HEK293 (cell line): ENCODE data around the gene GP1BB.

Experiments used
- EGR2 ChIP-seq: fragments of 450-650 bp; formaldehyde crosslinking; IDR thresholded peaks from 2 replicates; pipeline ENCODE4 v1.5.1; 2016; ENCODE audit warnings: low read depth, missing biosample characterization, missing genetic modification characterization
- GLIS2 ChIP-seq: fragments of 450-650 bp; formaldehyde crosslinking; IDR thresholded peaks from 2 replicates; pipeline ENCODE4 v1.5.1; 2016; ENCODE audit warnings: missing biosample characterization, missing genetic modification characterization
- HOXA7 ChIP-seq: sonication (generic); formaldehyde crosslinking; IDR thresholded peaks from 2 replicates; pipeline ENCODE4 v1.8.1; 2022; ENCODE audit warnings: missing genetic modification reagents, borderline replicate concordance
- KLF16 ChIP-seq: fragments of 450-650 bp; formaldehyde crosslinking; IDR thresholded peaks from 2 replicates; pipeline ENCODE4 v1.5.1; 2017; ENCODE audit warnings: missing biosample characterization, missing genetic modification characterization
- KLF9 ChIP-seq: fragments of 450-650 bp; formaldehyde crosslinking; IDR thresholded peaks from 2 replicates; pipeline ENCODE4 v1.5.1; 2016; ENCODE audit warnings: missing biosample characterization, missing genetic modification characterization, low read depth
- REST ChIP-seq: fragments of 450-650 bp; formaldehyde crosslinking; IDR thresholded peaks from 2 replicates; pipeline ENCODE4 v1.5.1; 2016; ENCODE audit warnings: missing biosample characterization, missing genetic modification characterization
- SCRT2 ChIP-seq: fragments of 450-650 bp; formaldehyde crosslinking; IDR thresholded peaks from 2 replicates; pipeline ENCODE4 v1.5.1; 2016; ENCODE audit warnings: missing biosample characterization, missing genetic modification characterization
- TCF7L2 ChIP-seq: IDR thresholded peaks from 2 replicates; pipeline ENCODE4 v1.6.1; 2011; ENCODE audit warnings: low read depth, mild to moderate bottlenecking, inconsistent platforms, low read length, moderate library complexity, borderline replicate concordance
- TSHZ1 ChIP-seq: fragments of 450-650 bp; formaldehyde crosslinking; IDR thresholded peaks from 2 replicates; pipeline ENCODE4 v1.5.1; 2016; ENCODE audit warnings: missing biosample characterization, missing genetic modification characterization, borderline replicate concordance
- YY1 ChIP-seq: fragments of 450-650 bp; formaldehyde crosslinking; IDR thresholded peaks from 2 replicates; pipeline ENCODE4 v1.5.1; 2018; ENCODE audit warnings: missing biosample characterization, missing genetic modification characterization
- YY2 ChIP-seq: fragments of 450-650 bp; formaldehyde crosslinking; IDR thresholded peaks from 2 replicates; pipeline ENCODE4 v1.5.1; 2016; ENCODE audit warnings: missing biosample characterization, missing genetic modification characterization
- ZBTB1 ChIP-seq: fragments of 450-650 bp; formaldehyde crosslinking; IDR thresholded peaks from 2 replicates; pipeline ENCODE4 v1.5.1; 2016; ENCODE audit warnings: missing biosample characterization, missing genetic modification characterization
- ZBTB17 ChIP-seq: fragments of 450-650 bp; formaldehyde crosslinking; IDR thresholded peaks from 2 replicates; pipeline ENCODE4 v1.5.1; 2016; ENCODE audit warnings: missing biosample characterization, missing genetic modification characterization
- ZBTB20 ChIP-seq: fragments of 450-650 bp; formaldehyde crosslinking; IDR thresholded peaks from 2 replicates; pipeline ENCODE4 v1.5.1; 2016; ENCODE audit warnings: missing biosample characterization, missing genetic modification characterization
- ZBTB7A ChIP-seq: fragments of 450-650 bp; formaldehyde crosslinking; IDR thresholded peaks from 2 replicates; pipeline ENCODE4 v1.5.1; 2016; ENCODE audit warnings: low read depth, missing biosample characterization, missing genetic modification characterization
- ZBTB8A ChIP-seq: fragments of 450-650 bp; formaldehyde crosslinking; IDR thresholded peaks from 2 replicates; pipeline ENCODE4 v1.5.1; 2016; ENCODE audit warnings: missing biosample characterization, missing genetic modification characterization
- ZEB2 ChIP-seq: fragments of 450-650 bp; formaldehyde crosslinking; IDR thresholded peaks from 2 replicates; pipeline ENCODE4 v1.5.1; 2016; ENCODE audit warnings: missing biosample characterization, missing genetic modification characterization
- ZFP69B ChIP-seq: fragments of 450-650 bp; formaldehyde crosslinking; IDR thresholded peaks from 2 replicates; pipeline ENCODE4 v1.5.1; 2016; ENCODE audit warnings: missing biosample characterization, missing genetic modification characterization
- ZIC2 ChIP-seq: fragments of 450-650 bp; formaldehyde crosslinking; IDR thresholded peaks from 2 replicates; pipeline ENCODE4 v1.5.1; 2016; ENCODE audit warnings: missing biosample characterization, missing genetic modification characterization
- ZNF2 ChIP-seq: fragments of 450-650 bp; formaldehyde crosslinking; IDR thresholded peaks from 2 replicates; pipeline ENCODE4 v1.5.1; 2016; ENCODE audit warnings: missing biosample characterization, missing genetic modification characterization
- ZNF211 ChIP-seq: fragments of 450-650 bp; formaldehyde crosslinking; IDR thresholded peaks from 2 replicates; pipeline ENCODE4 v1.5.1; 2016; ENCODE audit warnings: low read depth, missing biosample characterization, missing genetic modification characterization
- ZNF354C ChIP-seq: fragments of 450-650 bp; formaldehyde crosslinking; IDR thresholded peaks from 2 replicates; pipeline ENCODE4 v1.5.1; 2016; ENCODE audit warnings: missing biosample characterization, missing genetic modification characterization, low read depth, borderline replicate concordance
- ZNF416 ChIP-seq: fragments of 450-650 bp; formaldehyde crosslinking; IDR thresholded peaks from 2 replicates; pipeline ENCODE4 v1.5.1; 2016; ENCODE audit warnings: missing biosample characterization, missing genetic modification characterization
- ZNF488 ChIP-seq: fragments of 450-650 bp; formaldehyde crosslinking; IDR thresholded peaks from 2 replicates; pipeline ENCODE4 v1.5.1; 2016; ENCODE audit warnings: missing biosample characterization, missing genetic modification characterization
- ZNF548 ChIP-seq: fragments of 450-650 bp; formaldehyde crosslinking; IDR thresholded peaks from 2 replicates; pipeline ENCODE4 v1.5.1; 2016; ENCODE audit warnings: missing biosample characterization, missing genetic modification characterization
- ZNF623 ChIP-seq: fragments of 450-650 bp; formaldehyde crosslinking; IDR thresholded peaks from 2 replicates; pipeline ENCODE4 v1.5.1; 2016; ENCODE audit warnings: missing biosample characterization, missing genetic modification characterization
- ZNF701 ChIP-seq: fragments of 450-650 bp; formaldehyde crosslinking; IDR thresholded peaks from 2 replicates; pipeline ENCODE4 v1.5.1; 2016; ENCODE audit warnings: missing biosample characterization, missing genetic modification characterization
- ZNF777 ChIP-seq: fragments of 450-650 bp; formaldehyde crosslinking; IDR thresholded peaks from 2 replicates; pipeline ENCODE4 v1.5.1; 2017; ENCODE audit warnings: missing biosample characterization, missing genetic modification characterization, borderline replicate concordance
- ZSCAN16 ChIP-seq: fragments of 450-650 bp; formaldehyde crosslinking; IDR thresholded peaks from 2 replicates; pipeline ENCODE4 v1.5.1; 2016; ENCODE audit warnings: missing biosample characterization, missing genetic modification characterization
- TF ChIP-seq, protein P1 (sequence below): fragments of 450-650 bp; formaldehyde crosslinking; IDR thresholded peaks from 2 replicates; pipeline ENCODE4 v1.5.1; 2016; ENCODE audit warnings: missing biosample characterization, missing genetic modification characterization
- TF ChIP-seq, protein P2 (sequence below): fragments of 450-650 bp; formaldehyde crosslinking; IDR thresholded peaks from 2 replicates; pipeline ENCODE4 v1.5.1; 2016; ENCODE audit warnings: missing biosample characterization, missing genetic modification characterization

GP1BB gene

DNA sequence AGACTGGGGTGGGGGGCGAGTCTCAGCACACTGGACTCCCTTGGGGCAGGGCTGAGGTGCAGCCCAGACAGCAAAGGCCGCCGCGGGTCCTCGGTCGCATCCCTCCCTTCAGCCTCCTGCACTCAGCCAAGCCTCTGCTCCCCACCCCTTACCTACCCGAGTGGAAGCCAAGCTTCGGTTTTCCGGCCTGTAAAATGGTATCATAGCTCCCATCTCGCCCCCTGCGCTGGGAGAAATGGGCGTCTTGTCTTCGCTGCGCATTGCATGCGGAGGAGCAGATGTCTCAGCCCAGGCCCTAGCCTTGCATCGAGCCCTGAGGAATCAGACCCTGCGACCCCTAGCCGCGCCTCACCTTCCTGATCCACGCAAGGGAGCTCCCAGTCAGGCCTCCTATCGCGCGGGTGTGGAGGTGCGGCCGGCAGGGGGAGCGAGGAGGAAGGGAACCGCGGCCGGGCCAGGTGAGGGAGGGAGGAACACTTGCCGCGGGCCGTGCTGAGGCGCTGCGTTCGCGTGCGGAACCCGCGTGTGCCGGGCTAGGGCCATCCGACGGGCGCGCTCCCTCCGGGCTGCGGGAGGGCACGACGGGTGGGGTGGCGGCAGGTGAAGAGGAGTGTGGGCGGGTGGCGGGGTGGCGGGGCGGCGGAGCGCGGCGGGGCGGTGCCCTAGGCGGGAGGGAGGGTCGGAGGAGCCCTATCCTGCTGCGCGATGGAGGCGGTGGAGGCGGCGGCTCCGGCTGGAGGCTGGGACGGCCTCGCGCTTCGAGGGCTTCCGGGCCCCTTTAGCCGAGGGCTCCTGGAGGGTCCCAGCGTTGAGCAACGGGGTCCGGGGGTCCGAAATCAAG, 33.2 kb downstream of the GP1BB start (continued):
- TF ChIP-seq ZBTB7A (tag by site-specific recombination) (no peak; the same call in 1 of the 2 replicates), HOXA7 (no peak), GLIS2 (tag by site-specific recombination) (peak; percentile 85), ZIC2 (tag by site-specific recombination) (peak; percentile 92), ZNF2 (tag by site-specific recombination) (peak; percentile 47; the same call in 1 of the 2 replicates), EGR2 (tag by site-specific recombination) (peak; percentile 56), KLF16 (tag by site-specific recombination) (peak; percentile 38), ZNF777 (peak; percentile 46; the same call in 1 of the 2 replicates), ZNF701 (no peak), ZNF548 (tag by site-specific recombination) (no peak), ZBTB17 (tag by site-specific recombination) (peak; percentile 39; the same call in 1 of the 2 replicates), ZEB2 (tag by site-specific recombination) (peak; percentile 44; the same call in 1 of the 2 replicates), ZFP69B (tag by site-specific recombination) (0 out of 2 replicates have a peak, but pooled peaks have one; percentile 54), ZSCAN16 (tag by site-specific recombination) (no peak), REST (tag by site-specific recombination) (no peak), SCRT2 (tag by site-specific recombination) (no peak), YY1 (no peak), ZBTB8A (tag by site-specific recombination) (peak; percentile 89), KLF9 (tag by site-specific recombination) (peak; percentile 48), YY2 (tag by site-specific recombination) (no peak), ZBTB20 (tag by site-specific recombination) (peak; percentile 22; the same call in 1 of the 2 replicates), ZBTB1 (no peak), ZNF488 (tag by site-specific recombination) (no peak), ZNF211 (no peak), ZNF354C (no peak), TCF7L2 (no peak), ZNF416 (no peak), TSHZ1 (no peak), ZNF623 (tag by site-specific recombination) (no peak)
- TF ChIP-seq, protein P1, sequence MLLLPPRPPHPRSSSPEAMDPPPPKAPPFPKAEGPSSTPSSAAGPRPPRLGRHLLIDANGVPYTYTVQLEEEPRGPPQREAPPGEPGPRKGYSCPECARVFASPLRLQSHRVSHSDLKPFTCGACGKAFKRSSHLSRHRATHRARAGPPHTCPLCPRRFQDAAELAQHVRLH (tag by site-specific recombination), result no peak
- TF ChIP-seq, protein P2, sequence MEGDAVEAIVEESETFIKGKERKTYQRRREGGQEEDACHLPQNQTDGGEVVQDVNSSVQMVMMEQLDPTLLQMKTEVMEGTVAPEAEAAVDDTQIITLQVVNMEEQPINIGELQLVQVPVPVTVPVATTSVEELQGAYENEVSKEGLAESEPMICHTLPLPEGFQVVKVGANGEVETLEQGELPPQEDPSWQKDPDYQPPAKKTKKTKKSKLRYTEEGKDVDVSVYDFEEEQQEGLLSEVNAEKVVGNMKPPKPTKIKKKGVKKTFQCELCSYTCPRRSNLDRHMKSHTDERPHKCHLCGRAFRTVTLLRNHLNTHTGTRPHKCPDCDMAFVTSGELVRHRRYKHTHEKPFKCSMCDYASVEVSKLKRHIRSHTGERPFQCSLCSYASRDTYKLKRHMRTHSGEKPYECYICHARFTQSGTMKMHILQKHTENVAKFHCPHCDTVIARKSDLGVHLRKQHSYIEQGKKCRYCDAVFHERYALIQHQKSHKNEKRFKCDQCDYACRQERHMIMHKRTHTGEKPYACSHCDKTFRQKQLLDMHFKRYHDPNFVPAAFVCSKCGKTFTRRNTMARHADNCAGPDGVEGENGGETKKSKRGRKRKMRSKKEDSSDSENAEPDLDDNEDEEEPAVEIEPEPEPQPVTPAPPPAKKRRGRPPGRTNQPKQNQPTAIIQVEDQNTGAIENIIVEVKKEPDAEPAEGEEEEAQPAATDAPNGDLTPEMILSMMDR (tag by site-specific recombination), result peak; percentile 94
